GM18511 (cell line): Measurements from ENCODE around the gene TRIM31.
"Not testable (repeated sequence)": the region's sequence is repeated elsewhere in the genome, so short reads cannot be mapped to it uniquely, and the experiment has no call there.

Source experiments
- ATAC-seq: cut with Tn5 transposase; IDR thresholded peaks from one replicate; pipeline ENCODE4 v1.9.1; 2021; ENCODE audit warnings: mild to moderate bottlenecking, moderate library complexity; ENCODE audit not compliant: unreplicated experiment

Gene TRIM31

DNA sequence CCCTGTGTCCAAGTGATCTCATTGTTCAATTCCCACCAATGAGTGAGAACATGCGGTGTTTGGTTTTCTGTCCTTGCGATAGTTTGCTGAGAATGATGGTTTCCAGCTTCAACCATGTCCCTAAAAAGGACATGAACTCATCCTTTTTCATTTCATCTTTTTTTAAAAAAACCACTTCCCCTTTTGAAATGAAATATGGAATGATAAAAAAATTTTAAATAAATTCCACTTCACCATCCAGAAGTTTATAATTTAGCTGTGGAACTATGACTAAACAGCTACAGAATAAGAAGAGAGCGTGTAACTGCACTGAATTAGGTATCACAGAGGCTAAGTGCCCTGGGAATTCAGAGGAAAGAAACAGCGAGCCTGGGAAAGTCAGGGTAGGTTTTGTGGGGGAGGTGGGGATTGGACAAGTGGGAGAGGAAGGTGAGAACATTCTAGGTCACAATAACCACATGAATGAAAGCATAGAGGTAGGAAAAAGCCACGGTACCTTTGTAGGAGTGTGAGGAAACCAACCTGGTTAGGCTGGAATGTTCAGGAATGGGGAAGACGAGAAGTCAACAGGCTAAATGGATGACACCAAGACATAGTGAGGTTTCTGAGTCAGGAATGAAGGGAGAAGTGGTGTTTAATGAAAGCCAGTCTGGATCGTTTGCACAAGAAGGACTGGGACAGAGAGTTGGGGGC, 37.1 kb upstream of the TRIM31 start:
- no peak for ATAC-seq

DNA sequence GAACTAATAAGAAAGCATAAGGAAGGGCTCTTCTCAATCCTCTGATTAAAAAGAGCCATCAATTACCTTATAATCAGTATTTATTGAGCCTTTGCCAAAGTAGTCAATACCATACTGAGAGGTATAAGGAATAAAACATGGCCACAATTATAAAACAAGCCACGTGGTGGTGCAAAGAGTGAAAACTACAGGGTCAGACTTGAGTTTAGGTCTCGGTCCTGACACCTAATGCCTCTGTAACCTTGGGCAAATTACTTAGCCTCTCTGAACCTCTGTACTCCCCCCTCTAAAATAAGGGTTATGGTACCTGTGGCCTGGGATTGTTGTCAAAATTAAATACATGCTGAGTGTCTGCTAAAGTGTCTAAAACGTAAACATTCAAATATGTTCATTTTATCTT, 36.3 kb upstream of the TRIM31 start:
- no peak for ATAC-seq

DNA sequence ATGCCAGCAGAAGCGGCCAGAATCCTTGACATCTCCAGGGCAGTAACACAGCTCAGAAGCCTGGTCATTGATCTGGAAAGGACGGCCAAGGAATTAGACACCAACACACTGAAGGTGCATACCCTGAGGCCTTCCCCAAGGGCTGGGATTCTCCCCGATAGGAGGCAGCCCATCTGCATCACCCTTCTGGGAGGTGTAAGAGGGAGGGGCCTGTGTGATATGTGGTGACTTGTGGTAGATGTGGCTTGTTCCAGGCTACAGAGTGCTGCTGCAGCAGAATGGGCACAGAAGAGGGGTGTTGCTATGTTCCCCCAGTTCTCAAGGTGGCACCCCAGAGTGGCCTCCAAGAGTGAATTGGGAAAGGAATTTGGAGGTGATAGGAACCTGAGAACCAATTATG, 34.2 kb upstream of the TRIM31 start:
- no peak for ATAC-seq

DNA sequence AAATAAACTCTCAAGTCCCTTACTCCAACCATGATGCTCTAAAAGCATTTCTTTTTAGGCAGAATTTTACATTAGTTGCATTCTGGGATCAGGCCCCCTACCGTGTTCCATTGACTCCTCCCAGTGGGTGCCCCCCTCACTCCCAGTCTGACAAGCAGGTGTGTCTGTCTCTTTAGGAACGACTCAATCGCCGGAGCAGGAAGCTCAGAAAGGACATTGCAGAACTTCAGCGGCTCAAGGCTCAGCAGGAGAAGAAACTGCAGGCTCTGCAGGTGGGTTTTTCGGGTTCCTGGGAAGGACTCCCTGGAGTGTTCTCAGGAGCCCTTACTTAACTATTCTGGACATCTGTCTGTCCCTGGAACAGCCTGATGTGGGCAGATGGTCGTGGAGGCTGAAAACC, 32.9 kb upstream of the TRIM31 start:
- ATAC-seq = no peak

DNA sequence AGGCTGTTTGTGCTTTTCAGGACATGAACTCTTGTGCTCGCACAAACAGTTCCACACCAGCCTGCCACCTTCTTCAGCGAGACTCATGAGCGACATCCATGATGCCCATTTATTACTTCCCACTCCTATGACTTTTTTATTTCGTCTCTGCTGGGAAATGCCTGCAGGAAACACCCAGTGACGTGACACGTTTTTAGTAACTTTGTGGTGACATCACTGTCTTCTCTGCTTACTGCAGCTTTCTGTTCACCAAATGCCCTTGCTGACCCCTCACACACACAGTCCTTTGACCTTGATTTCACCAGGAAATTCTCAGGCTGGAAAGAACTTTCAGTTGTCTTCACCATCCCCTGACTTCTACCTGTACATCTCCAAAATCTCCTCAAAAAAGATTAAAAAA, 31.9 kb upstream of the TRIM31 start:
- ATAC-seq = no peak

DNA sequence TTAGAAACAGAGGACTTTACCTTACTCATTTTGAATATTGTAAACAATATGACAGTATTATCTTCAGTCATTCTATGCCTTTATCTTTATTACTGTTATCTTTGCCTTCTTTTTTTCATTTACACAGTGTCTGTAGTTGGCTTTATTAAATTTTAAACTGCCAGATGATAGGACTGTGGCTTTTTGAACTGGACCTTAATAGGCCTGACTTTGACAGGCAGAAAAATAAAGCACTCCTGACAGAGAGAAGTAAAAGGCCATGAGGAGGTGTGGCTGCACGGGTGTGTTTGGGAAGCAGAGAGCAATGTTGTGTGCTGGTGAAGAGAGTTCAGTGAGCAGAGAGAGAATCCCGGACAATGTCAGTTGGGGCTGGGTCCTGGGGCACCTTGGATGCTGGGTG, 30.9 kb upstream of the TRIM31 start:
- no peak for ATAC-seq

DNA sequence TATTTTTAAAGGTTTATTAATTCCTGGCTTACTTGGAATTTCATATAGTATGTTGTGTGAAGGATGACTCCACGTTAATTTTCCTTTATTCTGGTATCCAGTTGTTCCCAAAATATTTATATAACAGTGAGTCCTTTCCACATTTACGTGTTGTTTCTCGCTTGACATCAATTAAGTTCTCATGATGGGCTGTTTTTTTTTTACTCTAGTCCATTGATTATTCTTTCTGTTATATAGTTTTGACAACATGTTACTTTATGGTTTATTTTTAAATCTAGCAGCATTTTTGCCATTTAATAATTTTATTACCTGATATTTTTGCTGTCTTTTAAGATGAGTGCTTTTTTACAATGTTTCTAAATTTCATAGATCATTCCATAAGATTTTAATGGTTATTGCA, 29.8 kb upstream of the TRIM31 start:
- no peak for ATAC-seq

DNA sequence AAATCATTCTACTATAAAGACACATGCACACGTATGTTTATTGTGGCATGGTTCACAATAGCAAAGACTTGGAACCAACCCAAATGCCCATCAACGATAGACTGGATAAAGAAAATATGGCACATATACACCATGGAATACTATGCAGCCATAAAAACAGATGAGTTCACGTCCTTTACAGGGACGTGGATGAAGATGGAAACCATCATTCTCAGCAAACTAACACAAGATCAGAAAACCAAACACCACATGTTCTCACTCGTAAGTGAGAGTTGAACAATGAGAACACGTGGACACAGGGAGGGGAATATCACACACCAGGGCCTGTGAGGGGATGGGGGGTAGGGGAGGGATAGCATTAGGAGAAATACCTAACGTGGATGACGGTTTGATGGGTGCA, 27.4 kb upstream of the TRIM31 start:
- not testable (repeated sequence) for ATAC-seq

DNA sequence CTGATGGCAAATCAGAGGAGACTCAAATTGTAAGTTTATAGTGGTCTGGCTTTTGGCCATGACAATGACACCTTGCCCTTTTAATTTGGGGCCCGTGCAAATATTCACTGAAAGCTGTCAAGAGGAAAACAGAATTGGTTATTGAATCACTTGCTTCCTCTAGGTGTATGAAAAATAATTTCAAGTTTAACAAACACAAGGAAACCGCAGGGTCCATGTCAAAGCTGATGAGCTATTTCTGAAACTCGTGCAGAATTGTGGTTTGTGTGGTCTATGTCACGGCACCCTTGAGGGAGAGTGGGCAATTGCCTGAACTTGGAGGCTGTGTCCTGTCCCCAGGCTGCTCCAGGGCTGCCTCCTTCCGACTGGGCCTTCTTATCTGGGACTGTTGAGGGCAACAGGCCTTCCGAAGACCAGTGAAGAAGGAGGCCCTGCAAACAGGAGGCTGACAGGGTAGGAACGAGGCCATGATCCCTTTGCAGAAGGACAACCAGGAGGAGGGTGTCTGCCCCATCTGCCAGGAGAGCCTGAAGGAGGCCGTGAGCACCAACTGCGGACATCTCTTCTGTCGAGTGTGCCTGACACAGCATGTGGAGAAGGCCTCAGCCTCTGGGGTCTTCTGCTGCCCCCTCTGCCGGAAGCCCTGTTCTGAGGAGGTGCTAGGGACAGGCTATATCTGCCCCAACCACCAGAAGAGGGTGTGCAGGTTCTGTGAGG, 23.8 kb upstream of the TRIM31 start:
- ATAC-seq = no peak

DNA sequence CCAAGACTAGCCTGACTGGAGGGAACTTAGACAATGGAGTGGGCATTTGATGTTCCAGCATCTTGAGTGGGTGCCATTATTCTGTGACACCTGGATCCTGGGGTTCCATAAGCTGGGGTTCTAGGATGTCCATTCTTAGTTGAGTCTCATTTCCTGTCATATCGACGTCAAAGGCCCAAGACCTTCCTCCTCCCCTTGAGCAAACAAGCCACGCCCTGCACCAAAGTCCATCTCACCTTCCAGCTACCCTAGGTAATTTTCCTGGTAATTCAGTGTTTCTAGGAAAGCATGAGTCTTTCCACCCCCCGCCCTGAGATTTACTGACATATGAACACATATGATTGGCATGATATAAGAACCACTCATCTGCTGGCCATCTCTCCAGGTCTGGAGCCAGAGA, 22.9 kb upstream of the TRIM31 start, which contains the start of gene TRIM40:
Gene TRIM40, plus strand, starts transcription at position 384 of the 400 bp plus-strand sequence. CDS start 897 bp downstream, outside the sequence.
- ATAC-seq = no peak

DNA sequence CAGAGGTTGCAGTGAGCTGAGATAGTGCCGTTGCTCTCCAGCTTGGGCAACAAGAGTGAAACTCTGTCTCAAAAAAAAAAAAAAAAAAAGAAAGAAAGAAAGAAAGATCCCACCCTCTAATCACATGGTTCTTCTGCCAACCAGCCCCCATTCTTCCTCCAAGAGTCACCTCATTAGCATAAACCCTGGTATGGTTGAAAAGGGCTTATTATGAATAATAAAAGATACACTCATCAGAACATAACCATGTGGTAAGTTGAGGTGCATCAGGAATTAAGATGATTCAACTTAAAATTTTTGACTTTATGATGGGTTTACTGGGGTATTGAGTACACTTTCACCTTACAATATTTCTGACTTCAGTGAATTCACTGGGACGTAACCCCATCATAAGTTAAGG, 22.3 kb upstream of the TRIM31 start:
- no peak for ATAC-seq

DNA sequence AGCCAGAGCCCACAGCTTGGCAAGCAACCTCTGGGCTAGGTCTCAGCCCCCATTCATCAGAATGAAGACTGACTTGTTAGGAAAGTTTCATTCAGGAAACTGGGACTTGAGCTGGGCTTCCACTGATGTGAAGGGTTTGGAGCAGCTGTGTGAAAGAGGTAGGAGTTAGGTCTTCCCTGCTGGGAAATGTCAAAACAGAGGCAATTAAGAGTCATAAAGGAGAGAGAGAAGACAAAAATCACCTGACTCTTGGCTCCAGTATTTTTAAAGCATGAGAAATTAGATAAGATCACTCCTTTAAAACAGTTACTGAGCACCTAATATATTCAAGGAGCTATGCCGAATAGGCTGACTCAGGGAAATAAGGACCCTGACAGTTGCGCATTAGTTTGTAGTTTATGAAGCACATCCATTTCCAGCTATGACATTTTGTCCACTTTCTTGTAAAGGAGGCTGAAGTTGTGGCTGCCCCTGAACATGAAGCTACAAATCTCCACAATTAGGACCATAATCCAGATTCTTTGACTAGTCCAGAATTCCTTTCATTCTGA, 19.1 kb upstream of the TRIM31 start:
- no peak for ATAC-seq

DNA sequence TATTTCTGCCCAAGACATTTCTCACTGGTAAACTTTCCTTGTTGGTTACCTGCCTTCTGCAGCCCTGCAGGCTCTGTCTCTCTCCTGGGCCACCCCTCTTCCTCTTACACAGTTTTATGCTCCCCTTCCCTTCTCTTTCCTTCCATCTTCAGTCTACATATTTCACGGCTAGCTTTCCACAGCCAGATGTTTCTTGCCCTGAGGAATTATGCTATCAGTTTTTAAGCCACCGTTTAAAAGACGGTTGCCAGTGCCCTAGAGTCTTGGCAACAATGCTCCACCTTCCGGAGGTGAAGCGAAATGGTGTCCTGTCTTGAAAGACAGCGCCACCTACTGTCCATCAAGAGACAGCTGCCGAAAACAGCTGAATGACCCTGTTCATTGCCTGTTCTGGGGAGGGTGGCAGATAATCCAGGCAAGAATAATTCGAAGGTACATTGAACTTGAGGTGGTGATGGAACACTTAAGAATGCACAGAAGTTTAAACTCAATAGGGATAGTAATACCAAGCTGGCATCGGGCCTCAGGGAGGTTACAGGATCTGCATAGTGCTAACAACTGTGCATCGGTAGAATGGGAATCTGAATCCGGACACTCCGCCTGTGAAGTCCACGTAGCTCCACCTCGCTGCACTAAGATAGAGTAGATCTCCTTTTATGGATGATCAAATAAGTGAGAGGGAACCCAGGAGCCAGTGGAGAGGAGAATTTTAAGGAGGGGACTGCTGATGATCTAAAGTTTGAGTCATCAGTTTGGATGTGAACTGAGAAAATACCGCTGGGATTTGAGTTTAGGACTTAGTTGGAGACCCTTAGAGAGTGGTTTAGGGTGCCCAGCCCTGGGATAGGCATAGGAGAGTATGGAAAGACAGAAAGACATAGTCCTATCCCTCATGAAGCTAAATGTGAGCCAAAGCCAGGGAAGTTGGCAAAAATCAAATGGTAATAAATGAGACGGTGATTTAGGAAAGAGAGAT, 18.3 kb upstream of the TRIM31 start:
- ATAC-seq = peak; percentile 61

DNA sequence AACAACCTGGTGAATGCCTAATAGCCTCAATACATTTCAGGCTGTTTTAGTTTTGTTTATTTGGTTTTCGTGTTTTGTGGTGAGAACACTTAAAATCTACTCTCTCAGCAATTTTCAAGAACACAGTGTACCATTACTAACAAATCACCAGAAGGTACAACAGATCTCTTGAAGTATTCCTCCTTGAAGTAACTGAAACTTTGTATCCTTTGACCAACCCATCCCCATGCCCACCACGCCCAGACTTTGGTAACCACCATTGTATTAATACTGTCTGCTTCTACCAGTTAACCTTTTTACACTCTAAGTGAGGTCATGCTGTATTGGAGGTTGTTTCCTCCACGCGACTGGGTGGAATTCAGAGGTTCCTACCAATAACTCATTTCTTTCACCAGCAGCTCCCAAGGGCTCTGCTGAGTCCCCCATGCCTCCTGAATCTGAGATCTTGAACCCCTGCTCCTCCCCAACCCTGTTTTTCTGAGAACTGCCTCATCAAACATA, 17.3 kb upstream of the TRIM31 start:
- no peak for ATAC-seq

DNA sequence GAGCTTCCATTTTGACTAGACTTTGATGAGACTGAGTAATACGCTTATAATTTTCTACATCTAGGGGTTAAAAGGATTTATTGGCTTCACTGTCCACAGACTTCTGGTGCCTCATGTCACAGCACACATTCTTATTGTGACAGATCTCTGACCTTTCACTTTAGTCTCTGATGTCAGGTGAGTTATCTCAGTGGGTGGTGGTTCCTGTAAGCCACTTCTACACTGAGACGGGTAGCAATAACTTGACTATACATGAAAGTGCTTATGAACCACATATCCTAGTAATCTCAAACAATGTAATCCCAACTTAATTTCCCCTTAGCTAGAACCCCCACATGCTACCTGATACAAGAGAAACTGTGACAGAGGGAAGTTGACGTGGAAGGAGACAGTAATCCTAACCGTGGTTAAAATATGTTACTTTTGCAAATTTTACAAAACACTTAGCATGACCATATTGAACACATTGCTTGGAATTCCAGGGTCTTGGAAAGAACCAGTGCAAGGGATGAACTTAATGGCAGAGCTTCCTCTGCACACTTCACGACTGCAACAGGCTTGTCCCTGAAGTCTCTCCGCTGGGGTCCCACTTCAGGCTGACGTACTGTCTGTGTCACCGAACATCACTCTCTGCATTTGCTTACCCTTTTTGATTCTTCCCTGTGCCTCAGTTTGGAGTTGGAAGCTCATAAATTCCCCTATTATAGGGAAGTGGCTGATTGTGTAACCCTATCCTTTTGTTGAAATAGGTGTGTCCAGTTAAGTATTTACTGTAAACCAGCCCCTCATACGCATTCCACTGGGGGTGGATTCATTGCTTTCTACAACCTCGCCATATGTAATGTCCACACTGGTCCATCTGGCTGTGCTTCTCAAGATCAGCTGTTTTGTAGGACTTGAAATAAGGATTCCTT, 16.6 kb upstream of the TRIM31 start:
- no peak for ATAC-seq

DNA sequence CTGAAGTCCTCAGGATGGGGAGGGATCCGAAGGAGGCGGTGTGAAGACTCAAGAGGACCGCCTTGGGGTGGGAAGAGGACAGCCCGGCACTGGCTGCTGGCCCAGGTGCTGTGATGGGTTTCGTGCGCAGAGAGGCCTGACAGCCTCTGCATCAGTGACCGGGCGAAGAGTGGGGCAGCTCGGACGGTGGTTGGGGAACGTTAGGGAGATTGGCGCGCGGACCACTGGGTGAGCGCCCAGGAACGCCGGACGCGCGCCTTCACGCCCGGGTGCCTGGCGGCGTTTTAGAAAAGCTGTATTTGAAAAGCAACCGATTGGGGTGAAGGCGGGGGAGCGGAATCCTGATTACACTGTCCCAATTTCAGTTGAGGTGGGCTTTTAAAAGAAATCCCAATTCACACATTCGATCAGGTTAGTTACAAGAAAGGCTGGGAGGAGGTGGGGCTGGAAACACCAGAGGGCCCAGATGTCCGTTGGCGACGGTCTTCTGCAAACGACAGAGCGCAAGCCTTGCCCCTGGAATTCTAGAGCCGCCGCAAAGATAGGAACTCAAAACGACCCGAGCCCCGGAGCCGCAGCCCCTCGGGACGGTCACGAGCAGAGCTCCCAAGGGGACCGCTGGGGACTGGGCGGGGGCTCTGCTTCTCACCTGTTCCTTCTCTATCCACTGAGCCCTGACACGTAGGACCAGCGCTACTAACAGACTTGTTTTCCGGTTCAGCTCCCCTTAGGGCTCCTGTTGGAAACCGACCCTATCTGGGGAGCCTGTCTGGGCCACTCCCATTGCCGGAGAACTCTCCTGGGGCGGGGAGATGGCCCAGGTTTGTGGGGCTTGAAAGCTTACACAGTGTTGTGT, 14.6 kb upstream of the TRIM31 start:
- ATAC-seq = no peak

DNA sequence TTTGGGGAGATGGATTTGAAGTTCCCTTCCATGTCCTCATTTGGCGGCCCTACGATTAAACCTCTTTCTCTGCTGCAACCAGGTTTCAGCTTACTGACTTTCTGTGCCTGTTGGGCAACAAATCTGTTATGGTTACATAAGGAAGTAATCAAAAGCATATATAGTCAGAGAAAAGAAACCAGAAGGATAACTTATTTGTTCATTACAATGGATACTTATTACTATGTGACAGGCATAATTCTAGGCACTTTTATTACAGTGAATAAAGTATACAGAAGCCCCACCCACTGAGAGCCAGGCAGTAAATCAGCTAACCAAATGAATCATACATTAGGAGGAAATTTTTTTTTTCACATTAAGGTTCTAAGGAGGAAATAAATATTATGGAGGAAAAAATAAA, 9.6 kb upstream of the TRIM31 start:
- no peak for ATAC-seq

DNA sequence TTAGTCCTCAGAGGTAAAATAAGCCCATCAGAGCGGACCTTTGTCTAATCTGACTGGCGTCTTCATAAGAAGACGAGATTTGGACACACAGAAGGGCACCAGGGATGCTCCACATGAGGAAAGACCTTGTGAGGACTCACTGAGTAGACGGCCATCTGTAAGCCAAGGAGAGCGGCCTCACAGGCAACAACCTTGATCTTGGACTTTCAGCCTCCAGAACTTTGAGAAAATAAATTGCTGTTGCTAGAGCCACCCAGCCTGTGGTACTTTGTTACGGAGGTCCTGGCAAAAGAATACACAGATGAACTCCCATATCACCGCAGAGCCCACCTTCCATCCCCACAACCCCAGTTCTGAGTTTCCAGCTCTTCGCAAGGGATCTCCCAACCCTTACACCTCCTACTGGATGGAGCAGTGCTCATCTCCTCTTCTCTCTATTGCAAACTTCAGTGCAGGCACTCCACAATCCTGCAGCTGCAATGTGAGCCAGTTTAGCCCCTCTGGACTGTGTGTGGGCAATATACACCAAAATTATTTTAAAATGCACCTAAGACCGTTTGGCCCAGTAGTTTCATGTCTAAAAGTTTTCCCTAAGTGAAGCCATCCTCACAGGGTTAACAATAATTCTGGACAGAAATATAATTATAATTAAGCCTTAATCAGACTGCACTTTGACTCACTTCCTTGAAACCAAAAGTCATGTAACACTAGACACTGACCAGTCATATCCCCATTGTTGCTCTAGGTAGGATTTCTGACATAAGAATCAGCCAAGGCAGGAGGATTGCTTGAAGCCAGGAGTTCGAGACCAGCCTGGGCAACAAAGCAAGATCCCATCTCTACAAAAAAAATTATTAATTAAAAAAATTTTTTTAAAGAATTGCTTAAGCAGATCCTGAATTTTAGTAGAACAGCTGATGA, 8.8 kb upstream of the TRIM31 start:
- no peak for ATAC-seq
